K562 (cell line): Measurements from ENCODE around the gene ESPN. TPM values are rescaled to one million over a fixed set of nuclear protein-coding genes. Genes with fewer than 3 reads are reported as not detected.

ENCODE experiments used
- ATAC-seq: fragments of 200-7000 bp; cut with Tn5 transposase; 3 replicates; pipeline ENCODE4 v1.9.1; 2020; ENCODE audit warnings: moderate library complexity
- BruUV-seq: library from RNA; stranded (reverse); fragments of 400-500 nt; replicated peaks from 2 replicates; lab custom pipeline; 2021; lab: Mats Ljungman, UMichigan
- CTCF ChIA-PET: fragments of 300-600 bp; formaldehyde crosslinking; extraction: SDS; loops from one replicate; lab custom pipeline; 2021; ENCODE audit warnings: low intra/inter-chr PET ratio; lab: Yijun Ruan, JAX
- POLR2A ChIA-PET: fragments of 300-600, 350-650 bp; sonication (Branson Sonifier 250); formaldehyde crosslinking; extraction: SDS; loops from one replicate; lab custom pipeline; 2021; ENCODE audit warnings: antibody characterized with exemption, inconsistent platforms; lab: Yijun Ruan, JAX
- DNase-seq, 4 experiments: peaks; one replicate each; pipeline versions ENCODE4 v3.0.0 to v3.0.0-alpha.2; 2011 to 2018; ENCODE audit warnings: low spot score in 3 of 4, mixed read lengths in 3 of 4; ENCODE audit errors: extremely low read depth in 1 of 4
- FAIRE-seq: peaks from 2 replicates; lab custom pipeline; 2011; peaks lifted over from hg19 to GRCh38; lab: Jason Lieb, UNC
- H2AFZ ChIP-seq: 2 replicates; pipeline ENCODE4 v1.6.0; 2011; ENCODE audit warnings: low read depth, low read length, control low read depth, inconsistent platforms
- H3K27ac ChIP-seq: fragments of 200-600 bp; 3 replicates; pipeline ENCODE4 v1.8.0; 2011; ENCODE audit warnings: low read depth, mild to moderate bottlenecking, control low read depth, inconsistent platforms, low read length, moderate library complexity, mixed read lengths; ENCODE audit errors: extremely low read depth
- H3K27me3 ChIP-seq, 2 experiments: fragments of 300-600 bp in 1 of 2; 2 replicates in 1 of 2; 3 replicates in 1 of 2; pipeline versions ENCODE4 v1.6.0 to v1.8.0; 2011; ENCODE audit warnings: inconsistent platforms in 2 of 2, low read length in 2 of 2, mild to moderate bottlenecking in 1 of 2, mixed read lengths in 1 of 2, moderate library complexity in 1 of 2; ENCODE audit not compliant: control insufficient read depth in 2 of 2, insufficient read depth in 2 of 2
- H3K36me3 ChIP-seq: fragments of 300-600 bp; 3 replicates; pipeline ENCODE4 v1.8.0; 2011; ENCODE audit warnings: mild to moderate bottlenecking, low read length, inconsistent platforms; ENCODE audit not compliant: control insufficient read depth, insufficient read depth
- H3K4me1 ChIP-seq, 2 experiments: fragments of 200-600 bp in 1 of 2; replicated peaks in 1 of 2; 2 replicates in 1 of 2; 3 replicates in 1 of 2; pipeline versions ENCODE4 v1.5.1 to v1.8.0; 2011; ENCODE audit warnings: inconsistent platforms in 2 of 2, low read length in 2 of 2, mild to moderate bottlenecking in 1 of 2, mixed read lengths in 1 of 2, moderate library complexity in 1 of 2; ENCODE audit not compliant: control insufficient read depth in 2 of 2, insufficient read depth in 2 of 2
- H3K4me2 ChIP-seq: 2 replicates; pipeline ENCODE4 v1.6.1; 2011; ENCODE audit warnings: low read length, control low read depth, inconsistent platforms, mixed read lengths; ENCODE audit not compliant: insufficient read depth
- H3K4me3 ChIP-seq: fragments of 200-600 bp; sonication (generic), shearing (Covaris generic); 2 replicates; pipeline ENCODE4 v1.5.1; 2016; ENCODE audit warnings: control low read depth, inconsistent platforms
- H3K79me2 ChIP-seq: fragments of 200-600 bp; 3 replicates; pipeline ENCODE4 v1.8.0; 2011; ENCODE audit warnings: low read length, inconsistent platforms; ENCODE audit not compliant: control insufficient read depth, insufficient read depth
- H3K9ac ChIP-seq, 2 experiments: 2 replicates each; pipeline versions ENCODE4 v1.6.0 to v1.6.1; 2011; ENCODE audit warnings: low read depth in 2 of 2, low read length in 2 of 2, control low read depth in 1 of 2, inconsistent platforms in 1 of 2, mild to moderate bottlenecking in 1 of 2, mixed read lengths in 1 of 2; ENCODE audit not compliant: insufficient read depth in 1 of 2
- H3K9me1 ChIP-seq: one replicate; pipeline ENCODE4 v1.6.0; 2011; ENCODE audit warnings: inconsistent platforms, mild to moderate bottlenecking, low read length, moderate library complexity; ENCODE audit not compliant: control insufficient read depth, insufficient read depth
- H3K9me3 ChIP-seq: replicated peaks from 2 replicates; pipeline ENCODE4 v1.5.1; 2011; ENCODE audit warnings: low read depth, low read length, inconsistent platforms; ENCODE audit not compliant: control insufficient read depth, insufficient read depth
- H4K20me1 ChIP-seq: replicated peaks from 2 replicates; pipeline ENCODE4 v1.6.1; 2011; ENCODE audit warnings: low read length, inconsistent platforms, mixed read lengths; ENCODE audit not compliant: control insufficient read depth, insufficient read depth
- ADNP ChIP-seq: fragments of 200-800 bp; sonication (Bioruptor generic); IDR thresholded peaks from 2 replicates; pipeline ENCODE4 v1.6.1; 2016; ENCODE audit warnings: missing genetic modification characterization, missing compliant biosample characterization
- MED1 ChIP-seq: sonication (generic); formaldehyde crosslinking; IDR thresholded peaks from 2 replicates; pipeline ENCODE4 v1.8.1; 2023; ENCODE audit warnings: missing genetic modification reagents, borderline replicate concordance
- NFATC3 ChIP-seq: fragments of 450-650 bp; IDR thresholded peaks from 2 replicates; pipeline ENCODE4 v1.6.1; 2017; ENCODE audit warnings: mild to moderate bottlenecking
- SRSF7 ChIP-seq: fragments of 200-400 bp; formaldehyde crosslinking; optimal IDR thresholded peaks from 2 replicates; pipeline ENCODE3; 2017; ENCODE audit warnings: mild to moderate bottlenecking, low read depth, low read length
- WGBS: fragments of 100-300 bp; shearing (Covaris generic); methylation state at CpG from one replicate; pipeline ENCODE4 v1.1.6; 2016; ENCODE audit warnings: low coverage, mixed read lengths; ENCODE audit not compliant: insufficient coverage; ENCODE audit errors: missing lambda C conversion rate; 5-methylcytosine and 5-hydroxymethylcytosine counted together
- in situ Hi-C: fragments of 300-500 bp; cut with MboI; formaldehyde crosslinking; loops from 4 replicates; pipeline ENCODE4 v1.15.0; 2018; ENCODE audit warnings: inconsistent platforms, mixed read lengths
- intact Hi-C: fragments of 100-400 bp; cut with micrococcal nuclease; formaldehyde crosslinking; loops from 2 replicates; pipeline ENCODE4 v1.14.2; 2022
- polyA plus RNA-seq, 8 experiments: library from polyadenylated mRNA; depleted of rRNA in 4 of 8; stranded (reverse) in 5 of 8; unstranded in 3 of 8; fragments of >200 nt; fragmentation: Nextera tagmentation in 2 of 8; fragmentation: Illumina TruSeq in 1 of 8; extraction: Ambion mirVana in 2 of 8; extraction: Trizol in 1 of 8; gene quantifications; 2 replicates each; pipeline versions ENCODE4 v1.2.1 to v1.2.3, GENCODE V29; 2011 to 2014; ENCODE audit warnings: inconsistent platforms in 1 of 8, missing spikeins in 1 of 8
- total RNA-seq, 7 experiments: library from RNA; depleted of rRNA in 6 of 7; stranded (reverse); fragments of >200 nt in 6 of 7; fragmentation: Illumina TruSeq in 2 of 7; extraction: Trizol in 2 of 7; gene quantifications; 2 replicates each; pipeline versions ENCODE4 v1.2.1 to v1.2.3, GENCODE V29; 2011 to 2021; ENCODE audit warnings: low replicate concordance in 1 of 7
- TF ChIP-seq, protein P1 (sequence below): sonication (generic); IDR thresholded peaks from 2 replicates; pipeline ENCODE4 v1.6.1; 2016

The ESPN gene
- total and polyA plus RNA-seq, 9 of the 15 experiments (the other 6 are each of a cell fraction or from before 2014, with no cell fraction given), result 0.07 to 1.2 (median 0.45) TPM; not detected in 3

DNA sequence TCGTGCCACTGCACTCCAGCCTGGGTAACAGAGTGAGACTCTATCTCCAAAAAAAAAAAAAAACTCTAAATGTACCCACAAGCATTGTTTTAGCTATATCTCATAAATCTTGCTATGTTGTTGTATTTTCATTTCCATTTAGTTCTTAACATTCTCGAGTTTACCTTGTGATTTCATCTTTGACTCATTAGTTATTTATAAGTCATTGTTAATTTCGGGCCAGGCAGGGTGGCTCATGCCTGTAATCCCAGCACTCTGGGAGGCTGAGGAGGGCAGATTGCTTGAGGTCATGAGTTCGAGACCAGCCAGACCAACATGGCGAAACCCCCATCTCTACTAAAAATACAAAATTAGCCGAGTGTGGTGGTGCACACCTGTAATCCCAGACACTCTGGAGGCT lies 16.6 kb upstream of the ESPN start:
- no peaks in the 10 kb centered on the region for H3K9me1 ChIP-seq
- in situ Hi-C loops, result no loop called here
- no peaks in the 10 kb centered on the region for H3K79me2 ChIP-seq
- no peak overlapping the region for H3K4me2 ChIP-seq
- ChIA-PET CTCF (no interaction called here), POLR2A (interaction anchor here (0.6 to 1.7 kb wide), 3 partner anchors 8 to 48 kb away, joined by 3 to 7 read pairs (median 3); no protein-coding TSS in a partner anchor)
- no peaks in the 10 kb centered on the region for H3K9me3 ChIP-seq
- ATAC-seq (no peak), FAIRE-seq (no peak), DNase-seq (no peak)
- H3K9ac ChIP-seq, result no peak overlapping the region
- H3K27ac ChIP-seq, result no peak overlapping the region
- no peak overlapping the region for H3K4me3 ChIP-seq
- H3K4me1 ChIP-seq, result peaks cover 0 to 9% of the 10 kb centered on the region in 2 experiments; a peak in 1 of 5 replicates
- 6% methylated on average over 6 of the region's 6 CpGs for WGBS
- no peaks in the 10 kb centered on the region for H3K36me3 ChIP-seq
- intact Hi-C loops, result loop anchor here (5.0 kb wide), 1 partner anchor 64 kb away; no protein-coding TSS in a partner anchor
- H3K27me3 ChIP-seq, result peaks cover 20 to 34% of the 10 kb centered on the region in 2 experiments
- H4K20me1 ChIP-seq, result 0 out of 2 replicates have a peak, but pooled peaks cover 9% of the 10 kb centered on the region
- H2AFZ ChIP-seq, result no peak overlapping the region
- TF ChIP-seq SRSF7, result no peak
- TF ChIP-seq NFATC3, result no peak
- TF ChIP-seq, protein P1, sequence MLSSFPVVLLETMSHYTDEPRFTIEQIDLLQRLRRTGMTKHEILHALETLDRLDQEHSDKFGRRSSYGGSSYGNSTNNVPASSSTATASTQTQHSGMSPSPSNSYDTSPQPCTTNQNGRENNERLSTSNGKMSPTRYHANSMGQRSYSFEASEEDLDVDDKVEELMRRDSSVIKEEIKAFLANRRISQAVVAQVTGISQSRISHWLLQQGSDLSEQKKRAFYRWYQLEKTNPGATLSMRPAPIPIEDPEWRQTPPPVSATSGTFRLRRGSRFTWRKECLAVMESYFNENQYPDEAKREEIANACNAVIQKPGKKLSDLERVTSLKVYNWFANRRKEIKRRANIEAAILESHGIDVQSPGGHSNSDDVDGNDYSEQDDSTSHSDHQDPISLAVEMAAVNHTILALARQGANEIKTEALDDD, result no peak
- no peak for TF ChIP-seq ADNP (tag)
- no peak for TF ChIP-seq MED1 (CRISPR knock-in tag)
- BruUV-seq, result no TSS peak
